Omental fat pad (tissue), 4 donors: ENCODE results near the gene METTL17. TPM values are rescaled to one million over a fixed set of nuclear protein-coding genes. Genes with fewer than 3 reads are reported as not detected.

Experiments used
- ATAC-seq: fragments of 150-250 bp; one replicate; pipeline ENCODE4 v1.9.1; 2016; ENCODE audit warnings: mild to moderate bottlenecking, moderate library complexity; ENCODE audit not compliant: low FRiP score
- DNase-seq: peaks from one replicate; pipeline ENCODE4 v3.0.0-alpha.2; 2019; ENCODE audit warnings: low spot score
- total RNA-seq, 4 donors: library from RNA; depleted of rRNA; stranded (reverse); fragments of >200 nt; gene quantifications; one replicate each; pipeline ENCODE4 v1.1.0, GENCODE V29; 2016
- TF ChIP-seq, protein P1 (sequence below), 3 donors: fragments of 450-650 bp; IDR thresholded peaks; one replicate each; pipeline ENCODE4 v1.5.1; 2016 to 2017; ENCODE audit warnings: antibody characterized with exemption in 3 of 3, mild to moderate bottlenecking in 3 of 3, moderate library complexity in 2 of 3

METTL17 gene
- total RNA-seq, 4 donors from 2014 or later = 36.8 to 89.7 (median 51.3) TPM

DNA sequence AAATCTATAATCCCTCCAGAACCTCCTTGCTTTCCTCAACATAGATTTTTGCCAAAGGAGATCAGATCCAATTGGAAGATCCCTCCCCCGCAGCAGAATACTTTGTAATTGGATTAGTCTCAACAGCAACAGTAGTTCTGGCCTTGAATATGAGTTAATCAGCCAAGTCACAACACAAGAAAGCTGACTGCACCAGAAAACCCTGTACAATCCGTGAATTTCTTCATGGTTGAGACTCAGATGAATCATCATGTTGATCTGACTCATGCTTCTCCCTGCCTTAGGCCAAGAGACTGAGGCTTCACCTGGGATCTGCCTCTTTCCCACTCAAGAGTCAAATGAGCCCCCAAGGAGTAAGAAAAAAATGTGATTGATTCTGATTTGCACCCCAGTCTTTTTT, 3.0 kb upstream of the METTL17 start:
- TF ChIP-seq, protein P1, sequence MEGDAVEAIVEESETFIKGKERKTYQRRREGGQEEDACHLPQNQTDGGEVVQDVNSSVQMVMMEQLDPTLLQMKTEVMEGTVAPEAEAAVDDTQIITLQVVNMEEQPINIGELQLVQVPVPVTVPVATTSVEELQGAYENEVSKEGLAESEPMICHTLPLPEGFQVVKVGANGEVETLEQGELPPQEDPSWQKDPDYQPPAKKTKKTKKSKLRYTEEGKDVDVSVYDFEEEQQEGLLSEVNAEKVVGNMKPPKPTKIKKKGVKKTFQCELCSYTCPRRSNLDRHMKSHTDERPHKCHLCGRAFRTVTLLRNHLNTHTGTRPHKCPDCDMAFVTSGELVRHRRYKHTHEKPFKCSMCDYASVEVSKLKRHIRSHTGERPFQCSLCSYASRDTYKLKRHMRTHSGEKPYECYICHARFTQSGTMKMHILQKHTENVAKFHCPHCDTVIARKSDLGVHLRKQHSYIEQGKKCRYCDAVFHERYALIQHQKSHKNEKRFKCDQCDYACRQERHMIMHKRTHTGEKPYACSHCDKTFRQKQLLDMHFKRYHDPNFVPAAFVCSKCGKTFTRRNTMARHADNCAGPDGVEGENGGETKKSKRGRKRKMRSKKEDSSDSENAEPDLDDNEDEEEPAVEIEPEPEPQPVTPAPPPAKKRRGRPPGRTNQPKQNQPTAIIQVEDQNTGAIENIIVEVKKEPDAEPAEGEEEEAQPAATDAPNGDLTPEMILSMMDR (IDR thresholded peaks at IDR 0.05) = no peak
- ATAC-seq = peak; percentile 82
- DNase-seq = no peak

DNA sequence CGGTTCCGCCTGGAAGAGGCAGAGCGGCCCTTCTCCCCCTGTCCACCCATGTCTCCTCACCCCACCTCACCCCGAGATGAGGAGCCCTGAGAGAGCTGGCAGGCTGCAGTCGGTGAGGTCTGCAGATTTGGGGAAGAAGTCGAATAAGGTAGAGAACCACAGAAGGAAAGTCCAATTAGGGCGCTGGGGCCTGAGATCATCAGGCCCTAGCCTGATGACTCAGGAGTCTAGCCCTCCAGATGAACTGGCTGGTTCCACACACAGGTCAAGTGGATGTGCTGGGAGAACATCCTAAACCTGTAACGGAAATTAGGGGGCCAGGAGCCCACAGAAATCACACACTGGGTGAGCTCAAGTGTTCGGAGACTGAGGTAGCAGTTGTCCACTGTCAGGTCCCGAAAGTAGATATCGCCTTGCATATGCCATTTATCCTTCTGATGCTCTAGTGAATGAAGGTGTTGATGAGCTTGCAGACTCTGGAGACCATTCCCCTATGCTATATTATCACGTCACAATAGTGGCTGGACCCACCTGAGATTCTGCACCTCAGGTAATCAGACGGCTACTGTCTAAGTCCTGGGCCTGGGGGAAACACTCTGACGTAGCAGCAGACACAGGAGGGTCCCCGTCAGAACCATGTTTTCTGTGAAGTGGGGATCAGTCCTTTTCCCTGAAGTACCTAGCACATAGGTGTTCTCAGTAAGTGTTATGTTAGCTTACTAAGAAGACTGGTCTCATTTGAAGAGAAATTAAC, 886 bp upstream of the METTL17 start:
- TF ChIP-seq, protein P1 (IDR thresholded peaks at IDR 0.05) = no peak
- ATAC-seq (no peak), DNase-seq (no peak)

DNA sequence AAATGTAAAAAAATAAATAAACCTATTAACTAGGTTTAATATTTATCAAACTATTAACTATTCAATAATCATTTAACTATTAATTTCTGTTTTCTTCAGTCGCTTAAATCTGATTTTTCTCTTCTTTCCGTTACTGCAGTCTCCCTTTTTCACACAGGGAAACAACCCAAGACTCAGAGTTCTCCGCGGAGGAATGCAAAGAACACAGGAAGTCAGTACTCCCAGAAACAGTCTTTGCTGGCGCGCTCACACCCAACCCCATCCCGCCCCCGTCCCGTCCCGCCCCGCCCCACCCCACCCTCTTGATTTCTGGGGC, 351 bp upstream of the METTL17 start:
- TF ChIP-seq, protein P1 (IDR thresholded peaks at IDR 0.05) = no peak
- ATAC-seq (no peak), DNase-seq (no peak)

DNA sequence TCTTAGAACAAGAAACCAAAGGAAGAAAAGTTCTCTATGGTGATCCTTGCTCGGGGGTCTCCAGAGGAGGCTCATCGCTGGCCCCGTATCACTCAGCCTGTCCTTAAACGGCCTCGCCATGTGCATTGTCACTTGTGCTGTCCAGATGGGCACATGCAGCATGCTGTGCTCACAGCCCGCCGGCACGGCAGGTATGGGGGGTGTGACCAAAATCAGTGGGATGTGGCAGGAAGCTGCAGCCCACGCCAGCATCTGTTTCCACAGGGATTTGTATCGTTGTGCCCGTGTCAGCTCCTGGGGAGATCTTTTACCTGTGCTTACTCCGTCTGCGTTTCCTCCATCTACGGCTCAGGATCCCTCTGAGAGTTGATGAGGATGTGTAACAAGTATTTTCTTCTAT, 6.7 kb downstream of the METTL17 start:
- TF ChIP-seq, protein P1 (IDR thresholded peaks at IDR 0.05) = no peak
- ATAC-seq = no peak

DNA sequence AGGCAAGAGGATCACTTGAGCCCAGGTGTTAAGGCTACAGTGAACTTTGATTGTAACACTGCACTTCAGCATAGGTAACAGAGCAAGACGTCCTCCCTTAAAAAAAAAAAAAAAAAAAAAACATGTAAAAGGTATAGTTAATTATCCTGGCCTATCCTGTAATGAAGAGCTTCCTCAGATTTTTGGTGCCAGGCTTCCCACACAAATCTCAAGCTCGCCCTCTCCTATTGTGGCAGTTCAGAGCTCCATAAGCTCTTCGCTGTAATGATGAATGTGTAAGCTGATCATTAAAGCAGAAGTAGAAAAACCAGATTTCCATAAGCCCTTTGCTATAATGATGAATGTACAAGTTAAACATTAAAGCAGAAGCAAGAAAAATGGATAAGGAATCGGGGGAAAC, 7.3 kb downstream of the METTL17 start:
- TF ChIP-seq, protein P1 (IDR thresholded peaks at IDR 0.05) = no peak
- no peak for DNase-seq
- no peak for ATAC-seq

More for the DNA sequence above, 6.7 kb downstream of the METTL17 start:
- no peak for DNase-seq

DNA sequence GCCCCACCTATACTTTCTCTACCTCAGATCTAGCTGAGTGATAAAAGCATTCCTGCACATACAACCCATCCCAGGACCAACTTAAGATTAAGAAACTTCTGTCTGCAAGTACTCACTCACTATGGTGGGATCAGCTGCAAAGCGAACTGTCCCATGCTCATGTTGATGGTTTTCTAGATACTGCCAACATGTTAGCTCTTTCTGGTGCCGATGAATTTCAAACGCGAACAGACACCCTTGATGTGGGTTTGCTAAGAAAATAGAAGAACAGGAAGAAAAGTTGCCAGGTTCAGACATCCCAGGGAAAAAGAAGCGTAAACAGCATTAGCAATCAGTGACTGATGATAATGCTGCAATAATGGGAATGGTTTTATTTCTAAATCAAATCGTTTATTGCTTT, 7.8 kb downstream of the METTL17 start:
- TF ChIP-seq, protein P1 (IDR thresholded peaks at IDR 0.05) = no peak
- DNase-seq = no peak
- no peak for ATAC-seq

DNA sequence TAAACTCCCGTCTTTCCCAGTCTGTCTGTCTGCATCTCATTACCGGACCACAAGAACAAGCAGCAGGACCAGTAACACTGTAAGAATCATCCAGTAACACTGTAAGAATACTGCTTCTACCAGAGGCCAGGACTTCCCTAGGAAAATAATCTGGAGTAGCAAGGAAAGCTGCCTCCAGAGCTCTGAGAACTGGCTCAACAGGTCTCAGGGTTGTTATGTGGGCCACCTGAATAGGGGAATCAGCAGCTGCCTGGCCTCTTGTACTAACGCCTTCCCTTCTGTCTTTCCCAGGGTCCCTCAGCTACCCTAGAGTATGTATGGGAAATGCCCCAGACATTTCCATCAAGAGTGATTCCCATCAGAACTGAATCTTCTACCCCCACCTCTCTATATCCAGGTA, 8.4 kb downstream of the METTL17 start:
- TF ChIP-seq, protein P1 (IDR thresholded peaks at IDR 0.05) = no peak
- DNase-seq (no peak), ATAC-seq (no peak)
